Activated T-helper 1 cell treated with Interleukin-2 at 50 U/mL for 16 hours (primary cell): ENCODE results near the gene RAB5A.
"Not testable (repeated sequence)": the region's sequence is repeated elsewhere in the genome, so short reads cannot be mapped to it uniquely, and the experiment has no call there.

ENCODE experiments used
- DNase-seq: peaks from one replicate; pipeline ENCODE4 v3.0.0-alpha.2; 2020; ENCODE audit warnings: low read depth

The RAB5A gene

DNA sequence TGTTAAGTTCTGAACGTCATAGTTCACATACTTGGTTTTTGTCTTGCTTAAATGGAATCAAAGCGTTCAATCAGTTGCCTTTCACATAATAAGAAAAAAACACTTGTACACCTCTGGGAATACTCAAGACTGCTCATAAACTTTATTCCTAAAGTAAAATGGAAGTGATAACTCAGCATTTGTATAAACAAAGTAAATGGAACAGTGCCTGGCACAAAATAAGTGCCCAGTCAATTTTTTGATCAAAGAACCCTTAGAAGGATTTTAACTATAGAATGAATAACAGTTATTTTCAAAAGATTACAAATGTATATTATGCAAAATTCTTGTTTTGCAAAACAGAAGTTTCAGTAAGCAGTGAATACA lies 1.3 kb downstream of the RAB5A start:
- no peak for DNase-seq

DNA sequence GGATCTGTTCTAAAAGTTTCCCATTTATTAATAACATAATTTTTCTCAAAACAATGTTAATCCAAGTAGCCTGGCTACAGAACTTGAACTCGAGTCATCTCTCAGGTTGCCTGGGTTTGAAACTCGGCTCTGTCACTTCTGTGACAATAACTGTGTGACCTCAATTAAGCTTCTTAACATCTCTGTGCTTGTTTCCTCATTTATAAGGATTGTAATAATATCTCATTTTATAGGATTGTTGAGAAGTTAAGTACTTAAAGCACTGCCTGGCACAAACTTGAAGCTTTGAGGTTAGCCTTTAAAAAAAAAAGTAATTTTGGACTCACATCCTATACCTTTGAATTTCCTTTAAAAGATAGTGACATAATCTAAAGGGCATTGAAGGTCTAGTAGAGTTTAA lies 3.4 kb downstream of the RAB5A start:
- DNase-seq, result no peak

- DNase-seq, result no peak
These were observed 7.8 kb downstream of the RAB5A start for GRCh38 chr3:19954676-19955075.

GRCh38 chr3:19957354-19957753 lies 10.5 kb downstream of the RAB5A start:
- not testable (repeated sequence) for DNase-seq

DNA sequence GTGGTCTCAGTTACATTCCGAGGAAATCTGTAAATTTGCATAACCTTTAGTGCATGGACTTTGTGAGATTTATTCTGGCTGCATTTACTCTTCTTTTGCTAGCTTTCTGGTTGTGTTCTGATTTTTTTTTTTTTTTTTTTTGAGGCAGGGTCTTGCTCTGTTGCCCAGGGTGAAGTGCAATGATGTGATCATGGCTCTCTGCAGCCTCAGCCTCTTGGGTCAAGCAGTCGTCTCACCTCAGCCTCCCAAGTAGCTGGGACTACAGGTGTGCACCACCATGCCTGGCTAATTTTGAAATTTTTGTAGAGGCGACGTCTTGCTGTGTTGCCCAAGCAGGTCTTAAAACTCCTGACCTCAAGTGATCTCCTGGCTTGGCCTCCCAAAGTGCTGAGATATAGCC lies 12.6 kb downstream of the RAB5A start:
- DNase-seq, result no peak

DNA sequence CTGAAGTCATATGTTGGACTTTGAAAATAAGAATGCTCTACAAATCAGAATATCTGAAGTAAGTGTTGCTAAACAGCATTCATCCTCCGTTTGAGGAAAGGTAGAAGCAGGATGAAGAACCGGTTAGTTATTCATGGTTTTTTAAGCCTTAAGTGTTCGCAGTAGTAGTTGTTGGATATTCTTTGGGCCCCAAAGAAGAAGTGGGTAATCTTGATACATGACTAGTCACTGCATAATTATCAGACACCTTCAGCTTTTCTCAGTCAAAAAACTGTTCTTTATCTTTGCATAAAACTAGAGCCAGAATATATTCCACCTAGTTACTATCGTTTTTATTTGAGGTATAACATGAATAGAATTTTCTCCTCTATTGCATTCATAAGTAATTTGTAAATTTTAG lies 13.8 kb downstream of the RAB5A start:
- DNase-seq, result no peak

DNA sequence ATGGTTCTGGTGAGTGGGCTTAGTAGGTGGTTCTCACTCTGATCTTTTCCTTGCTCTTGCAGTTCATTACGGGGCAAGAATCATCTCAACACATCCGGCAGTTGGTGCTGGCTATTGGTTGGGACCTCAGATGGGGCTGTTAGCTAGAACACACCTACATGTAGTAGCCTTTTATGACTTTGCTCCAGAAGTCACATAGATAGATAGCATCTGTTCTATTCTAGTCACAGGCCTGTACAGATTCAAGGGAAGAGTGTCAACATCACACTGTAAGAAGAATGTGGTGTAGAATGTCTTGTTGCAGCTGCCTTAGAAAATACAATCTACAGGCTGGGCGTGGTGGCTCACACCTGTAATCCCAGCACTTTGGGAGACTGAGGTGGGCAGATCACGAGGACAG lies 15.1 kb downstream of the RAB5A start:
- DNase-seq, result no peak

DNA sequence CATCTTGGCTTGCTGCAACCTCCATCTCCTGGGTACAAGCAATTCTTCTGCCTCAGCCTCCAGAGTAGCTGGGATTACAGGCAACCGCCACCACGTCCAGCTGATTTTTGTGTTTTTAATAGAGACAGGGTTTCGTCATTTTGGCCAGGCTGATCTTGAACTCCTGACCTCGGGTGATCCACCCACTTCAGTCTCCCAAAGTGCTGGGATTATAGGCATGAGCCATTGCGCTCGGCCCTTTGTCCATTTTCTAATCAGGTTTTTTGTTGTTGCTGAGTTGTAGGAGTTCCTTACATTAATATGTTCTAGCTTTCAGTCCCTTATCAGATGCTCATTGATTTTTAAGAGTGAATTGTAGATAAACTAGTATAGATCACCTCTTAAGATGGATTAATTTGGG lies 20.3 kb downstream of the RAB5A start:
- no peak for DNase-seq

DNA sequence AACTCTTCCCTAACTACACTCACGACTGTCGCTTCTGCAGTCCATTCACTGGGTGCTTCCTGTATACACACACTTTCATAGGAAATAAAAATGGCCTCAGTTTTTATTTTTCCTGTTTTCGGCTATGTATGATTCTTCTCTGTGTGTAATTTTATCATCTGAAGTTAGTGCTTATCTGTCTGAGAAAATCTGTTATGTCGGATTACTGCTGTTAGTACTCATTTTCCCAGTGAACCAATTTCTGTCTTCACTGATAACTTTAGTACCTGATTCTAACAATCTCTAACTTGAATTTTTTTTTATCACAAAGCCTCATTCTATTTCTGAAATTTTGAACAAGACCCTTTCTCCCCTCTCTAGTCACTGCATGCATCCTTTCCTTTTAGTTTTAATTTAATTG lies 20.9 kb downstream of the RAB5A start:
- DNase-seq, result no peak

GRCh38 chr3:19970327-19970726 lies 23.4 kb downstream of the RAB5A start:
- DNase-seq, result no peak

DNA sequence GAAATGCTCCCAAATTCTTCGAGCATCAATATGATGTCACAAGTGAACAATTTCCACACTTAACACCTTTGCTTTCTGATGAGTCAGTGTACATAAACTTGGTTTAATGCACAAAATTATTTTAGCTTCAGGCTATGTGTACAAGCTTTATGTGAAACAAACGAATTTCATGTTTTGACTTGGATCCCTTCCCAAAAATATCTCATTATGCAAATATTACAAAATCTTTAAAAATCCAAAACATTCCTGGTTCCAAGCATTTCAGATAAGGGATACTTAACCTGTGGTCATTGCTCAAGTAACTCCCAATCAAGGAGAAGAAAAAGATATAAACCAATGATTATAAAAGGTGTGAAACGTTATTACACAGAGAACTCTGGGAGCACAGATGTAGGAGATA lies 25.2 kb downstream of the RAB5A start:
- no peak for DNase-seq

GRCh38 chr3:19988904-19989303 lies 42.0 kb downstream of the RAB5A start:
- DNase-seq, result not testable (repeated sequence)

DNA sequence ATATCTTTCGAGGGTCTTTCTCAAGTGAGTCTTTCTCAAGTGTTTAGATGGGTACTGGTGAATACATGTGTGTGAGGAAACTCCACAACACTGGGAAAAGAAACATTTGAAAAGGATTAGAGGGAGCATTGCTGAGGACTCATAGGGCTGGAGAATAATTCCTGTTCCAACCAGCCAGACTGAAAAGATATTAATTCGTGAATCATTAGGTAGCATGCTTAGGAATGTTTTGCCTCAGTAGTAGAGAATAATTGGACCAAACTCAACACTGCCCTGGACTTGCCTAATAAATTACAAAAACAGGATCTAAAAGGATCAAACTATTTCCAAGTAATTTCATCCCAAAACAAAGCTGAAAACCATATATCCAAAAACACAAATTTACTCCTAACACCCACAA lies 47.9 kb downstream of the RAB5A start:
- DNase-seq, result no peak

GRCh38 chr3:19997502-19997901 lies 50.6 kb downstream of the RAB5A start:
- DNase-seq, result no peak

DNA sequence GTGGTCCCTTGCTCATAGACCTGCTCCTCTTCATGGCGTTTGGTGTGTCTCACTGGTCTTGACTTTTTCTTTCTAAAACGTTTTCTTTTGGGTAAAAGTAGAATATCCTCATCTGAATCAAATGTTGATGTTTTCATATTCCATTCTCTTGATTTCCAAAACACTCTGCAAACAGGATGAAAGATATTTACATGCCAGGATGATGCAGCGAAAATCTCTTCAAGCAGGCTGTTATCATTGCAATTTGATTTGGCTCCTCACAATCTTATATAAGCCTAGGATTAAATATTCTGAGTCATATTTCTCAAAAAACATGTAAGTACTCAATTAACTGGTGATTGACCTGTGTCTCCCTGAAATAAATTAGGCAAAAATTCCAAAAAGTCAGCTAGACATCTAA lies 55.0 kb downstream of the RAB5A start:
- no peak for DNase-seq

- no peak for DNase-seq
These were observed 61.1 kb downstream of the RAB5A start for GRCh38 chr3:20007960-20008359.

GRCh38 chr3:20008646-20009045 lies 61.7 kb downstream of the RAB5A start:
- no peak for DNase-seq

DNA sequence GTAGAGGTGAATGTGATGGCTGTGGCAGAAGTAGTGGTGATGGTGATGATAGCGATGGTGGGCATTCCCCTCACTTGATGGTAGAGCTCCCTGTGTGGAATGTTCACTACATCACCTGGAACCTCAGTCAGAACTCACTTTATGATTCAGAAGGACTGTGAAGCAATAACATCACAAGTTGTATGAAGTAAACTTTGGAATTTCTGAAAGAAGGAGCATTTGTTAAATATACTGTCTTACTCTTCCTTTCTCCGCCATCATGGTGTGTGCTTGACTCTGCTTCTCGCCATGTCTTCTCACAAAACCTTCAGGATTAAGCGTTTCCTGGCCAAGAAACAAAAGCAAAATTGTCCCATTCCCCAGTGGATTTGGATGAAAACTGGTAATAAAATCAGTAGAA lies 65.3 kb downstream of the RAB5A start, which contains the start of gene PP2D1:
Gene PP2D1 (minus strand): TSS at position 101 of the 400 bp plus-strand sequence. CDS start 192 bp downstream, outside the sequence.
- no peak for DNase-seq

- no peak for DNase-seq
These were observed 66.5 kb downstream of the RAB5A start for GRCh38 chr3:20013396-20013795.

- no peak for DNase-seq
These were observed 68.6 kb downstream of the RAB5A start for GRCh38 chr3:20015525-20015924.

- DNase-seq, result not testable (repeated sequence)
These were observed 69.2 kb downstream of the RAB5A start for GRCh38 chr3:20016076-20016475.

DNA sequence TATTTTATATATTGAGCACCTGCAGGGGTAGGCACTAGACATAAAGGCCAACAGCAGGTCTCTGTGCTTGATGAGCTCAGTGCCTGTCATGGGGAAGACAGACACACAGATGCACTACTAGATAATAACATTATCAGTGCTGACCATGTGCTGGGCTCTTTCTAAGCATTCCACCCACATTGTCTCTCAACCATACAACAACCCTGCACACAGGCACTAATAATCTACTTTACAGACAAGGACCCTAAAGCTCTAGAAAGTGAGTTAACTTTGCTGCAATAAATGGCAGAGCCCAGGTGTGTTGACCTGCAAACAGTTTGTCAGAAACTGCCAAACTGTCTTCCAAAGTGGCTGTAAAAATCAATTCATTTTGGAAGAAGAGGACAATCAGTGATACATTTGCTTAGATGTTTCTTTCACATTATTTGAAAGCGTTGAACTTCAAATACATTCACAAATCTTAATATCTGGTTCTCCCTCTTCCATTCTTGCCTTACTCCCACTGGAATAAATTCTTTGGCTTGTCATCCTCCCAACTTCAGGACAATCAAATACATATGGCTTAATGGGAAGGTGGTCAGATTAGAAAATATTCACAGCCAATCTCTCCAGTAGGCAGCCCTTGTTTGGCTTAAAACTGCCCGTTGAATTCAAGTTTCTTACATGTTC lies 76.2 kb downstream of the RAB5A start:
- no peak for DNase-seq

GRCh38 chr3:20023623-20024405 lies 76.9 kb downstream of the RAB5A start:
- no peak for DNase-seq

- DNase-seq, result no peak
These were observed 80.2 kb downstream of the RAB5A start for GRCh38 chr3:20027136-20027535.
